Caki2 (cell line): ENCODE measurements around the gene NEURL1. TPM values are rescaled to one million over a fixed set of nuclear protein-coding genes. Genes with fewer than 3 reads are reported as not detected.
"Not testable (repeated sequence)": the region's sequence is repeated elsewhere in the genome, so short reads cannot be mapped to it uniquely, and the experiment has no call there.

Experiments used
- DNase-seq: peaks from one replicate; pipeline ENCODE4 v3.0.0-alpha.2; 2015; ENCODE audit warnings: low read depth
- in situ Hi-C: cut with HindIII; loops from 2 replicates; pipeline ENCODE4 v1.10.0; 2016; ENCODE audit warnings: low sequenced_read_pairs, low pct_unique_long_range_greater_than_20kb, mixed read lengths
- total RNA-seq: library from RNA; depleted of rRNA; stranded (reverse); fragments of >200 nt; shearing (Covaris generic); gene quantifications from 2 replicates; pipeline ENCODE4 v1.2.3, GENCODE V29; 2014; ENCODE audit warnings: low replicate concordance

NEURL1 gene
- total RNA-seq, 1 experiment from 2014 or later, result not detected

DNA sequence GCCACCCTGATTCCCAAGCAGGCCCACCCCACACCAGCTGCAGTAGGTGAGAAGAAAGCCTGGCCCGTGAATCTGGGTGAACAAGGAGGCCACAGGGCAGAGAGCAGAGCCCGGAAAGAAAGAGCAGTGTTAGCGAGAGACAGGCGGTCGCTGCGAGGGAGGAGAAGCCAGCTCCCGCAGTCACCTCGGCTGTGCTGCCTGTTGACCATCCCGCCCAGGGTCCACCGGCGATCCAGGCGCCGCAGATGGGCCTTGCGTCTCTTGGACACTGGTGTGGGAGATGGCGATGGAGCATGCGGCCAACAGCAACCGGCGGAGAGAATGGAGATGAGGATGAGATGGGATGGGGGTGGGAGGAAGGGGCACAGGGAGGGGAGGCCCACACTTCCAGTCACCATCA, 128.8 kb downstream of the NEURL1 start:
- in situ Hi-C loops, result no loop called here
- DNase-seq, result no peak

DNA sequence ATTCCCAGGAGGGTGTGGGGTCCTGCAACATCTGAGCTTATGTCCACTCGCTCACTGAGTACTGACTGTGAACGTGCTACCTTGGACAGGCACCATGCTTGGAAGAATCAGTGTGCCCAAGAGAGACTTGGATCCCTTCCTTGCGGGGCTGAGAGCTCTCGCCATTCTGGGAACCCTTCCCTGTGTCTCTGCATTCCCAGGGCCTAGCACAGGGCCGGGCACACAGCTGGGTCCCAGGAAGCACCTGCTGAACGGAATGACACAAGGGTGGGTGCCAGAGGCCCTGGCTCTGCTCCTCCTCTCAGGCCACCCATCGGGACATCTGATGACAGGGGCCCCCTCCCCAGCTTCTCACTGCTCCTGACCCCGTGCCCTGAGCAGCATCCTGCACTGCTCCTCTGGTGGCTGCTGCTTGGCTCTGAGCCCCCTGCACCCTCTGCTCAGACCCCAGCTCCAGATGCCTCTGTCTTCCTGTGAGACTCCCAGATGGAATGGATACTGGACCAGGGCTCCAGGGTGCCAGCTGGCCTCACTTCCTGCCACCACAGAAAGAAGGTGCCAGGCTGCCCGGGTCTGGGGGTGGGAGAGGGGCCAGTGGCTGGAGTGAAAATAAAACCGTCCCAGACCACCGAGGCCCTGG, 129.6 kb downstream of the NEURL1 start:
- in situ Hi-C loops, result no loop called here
- no peak for DNase-seq

DNA sequence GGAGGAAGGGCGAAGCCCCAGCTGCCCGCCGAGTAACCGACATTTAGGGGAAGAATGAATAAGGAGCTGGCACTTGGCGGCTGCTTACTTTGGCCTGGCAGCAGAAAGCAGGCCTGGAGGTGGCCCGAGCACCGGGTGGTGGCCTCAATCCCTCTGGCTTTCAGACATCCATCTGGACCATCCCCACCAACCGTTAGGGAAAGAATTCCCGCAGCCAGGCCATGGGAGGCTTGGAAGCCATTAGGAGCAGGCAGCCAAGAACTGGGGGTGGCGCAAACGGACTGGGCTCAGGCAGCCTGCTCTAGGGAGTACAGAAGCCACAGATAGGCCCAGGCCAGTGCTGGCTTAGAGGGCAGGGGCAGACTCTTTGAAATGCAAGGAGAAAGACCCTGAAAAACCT, 132.7 kb downstream of the NEURL1 start:
- no peak for DNase-seq
- in situ Hi-C loops, result no loop called here

DNA sequence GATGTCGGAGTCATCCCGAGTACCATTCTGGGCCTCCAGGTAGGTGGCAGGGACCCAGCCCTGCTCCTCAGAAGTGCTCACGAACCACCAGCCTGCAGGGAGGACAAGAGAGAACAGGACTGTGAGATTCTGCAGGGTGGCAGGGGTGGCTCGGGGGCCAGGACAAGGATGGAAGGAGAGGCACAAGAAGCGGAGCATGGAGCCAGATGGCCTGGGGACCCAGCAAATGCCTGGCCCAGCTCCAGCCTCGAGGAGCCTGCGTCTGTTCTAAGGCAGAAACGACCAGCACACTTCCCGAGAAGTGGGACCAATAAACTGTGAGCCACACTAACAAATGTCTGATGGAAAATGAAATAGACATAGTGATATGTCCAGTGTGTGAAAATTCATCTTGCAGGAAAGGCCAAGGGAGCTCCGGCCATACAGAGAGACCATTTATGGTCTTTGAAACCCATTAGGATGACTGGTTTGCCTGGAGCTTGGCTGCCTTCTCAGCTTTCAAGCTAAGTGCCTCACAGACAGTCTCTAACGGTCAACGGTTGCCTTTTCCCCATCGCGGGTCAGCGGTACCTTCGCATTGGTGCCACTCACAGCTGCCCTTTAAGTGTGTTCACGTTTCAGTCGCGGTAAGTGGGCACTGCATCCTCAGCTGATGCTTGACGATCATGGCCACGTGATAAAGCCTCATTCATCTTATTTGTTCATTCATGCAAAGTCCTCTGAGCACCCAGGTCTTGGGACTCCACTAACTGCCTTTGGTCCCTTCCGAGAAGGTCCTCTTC, 133.8 kb downstream of the NEURL1 start:
- no peak for DNase-seq
- in situ Hi-C loops, result no loop called here

DNA sequence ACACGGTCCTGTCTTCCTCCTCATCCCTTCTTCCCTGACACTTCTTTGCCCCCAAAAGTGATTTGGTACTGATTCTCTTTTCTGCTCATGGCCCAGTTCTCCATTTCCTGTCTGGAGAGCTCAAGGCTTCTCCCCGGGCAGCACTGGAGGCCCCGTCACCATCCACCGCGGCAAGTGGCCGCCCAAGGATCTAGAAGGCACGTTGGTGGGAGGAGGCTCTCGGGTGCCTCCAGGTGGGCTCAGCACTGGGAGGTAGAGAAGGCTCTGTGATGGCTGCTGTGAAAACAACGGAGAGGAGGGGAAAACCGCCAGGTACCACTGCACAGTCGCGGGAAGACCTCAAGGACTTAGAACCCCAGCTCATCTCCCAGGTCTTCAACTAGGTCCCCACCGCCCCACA, 134.4 kb downstream of the NEURL1 start:
- in situ Hi-C loops, result no loop called here

DNA sequence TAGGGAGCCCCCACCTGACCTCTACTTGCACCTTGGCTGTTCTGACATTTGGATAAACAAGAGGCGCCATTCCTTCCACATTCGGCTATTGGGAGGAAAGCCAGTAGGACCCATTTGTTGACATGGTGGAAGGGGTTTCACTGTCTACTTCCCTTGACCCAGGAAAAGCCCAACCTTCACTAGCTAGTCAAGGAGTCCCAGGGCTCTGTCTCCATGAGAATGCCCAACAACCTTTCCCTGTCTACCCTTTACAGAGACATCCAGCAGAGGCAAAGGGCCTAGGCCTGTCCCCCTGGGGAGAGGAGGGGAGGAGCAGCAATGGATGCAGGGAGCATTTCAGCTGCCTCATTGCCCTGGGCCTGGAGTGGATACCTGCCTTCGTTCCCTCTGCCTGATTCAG, 136.1 kb downstream of the NEURL1 start:
- in situ Hi-C loops, result no loop called here
- DNase-seq, result no peak

More for the DNA sequence above, 134.4 kb downstream of the NEURL1 start:
- DNase-seq, result no peak

DNA sequence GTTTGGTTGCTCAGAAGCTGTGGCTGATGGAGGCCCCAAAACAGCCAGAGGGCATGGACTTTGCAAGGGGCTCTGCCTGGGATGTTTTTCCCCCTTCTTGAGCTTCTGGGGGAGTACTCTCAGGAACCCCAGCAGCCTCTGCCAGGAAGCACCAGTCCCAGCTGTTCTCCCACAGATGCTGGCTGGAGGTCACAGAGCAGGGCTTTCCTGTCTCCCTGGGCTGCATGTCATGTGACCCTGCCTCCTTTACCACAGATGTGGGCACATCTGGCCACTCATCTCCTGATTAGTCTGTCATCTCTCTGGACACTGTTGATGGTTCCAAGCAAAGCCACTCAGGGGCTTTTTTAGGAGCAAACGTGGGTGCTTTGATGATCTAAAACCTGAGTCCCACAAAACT, 136.7 kb downstream of the NEURL1 start:
- in situ Hi-C loops, result no loop called here
- no peak for DNase-seq

DNA sequence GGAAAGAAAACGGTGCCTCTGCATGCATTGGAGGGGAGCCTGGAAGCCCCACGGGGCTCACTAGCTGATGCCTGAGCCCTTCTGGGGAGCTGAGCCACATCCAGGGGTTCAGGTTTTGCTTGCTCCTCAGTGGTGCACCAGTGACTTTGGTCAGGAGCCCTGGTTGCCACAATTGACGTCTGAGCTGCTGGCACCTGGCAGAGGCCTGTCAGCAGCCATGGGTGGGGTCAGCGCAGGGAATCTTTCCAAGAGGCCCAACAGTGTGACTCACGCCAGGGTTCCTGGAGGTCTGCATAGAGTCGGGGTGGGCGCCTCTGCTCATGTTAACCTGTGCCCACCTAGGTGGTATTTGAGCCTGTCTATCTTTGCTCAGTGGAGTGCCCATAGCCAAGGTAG, 138.7 kb downstream of the NEURL1 start:
- DNase-seq, result no peak
- in situ Hi-C loops, result no loop called here

DNA sequence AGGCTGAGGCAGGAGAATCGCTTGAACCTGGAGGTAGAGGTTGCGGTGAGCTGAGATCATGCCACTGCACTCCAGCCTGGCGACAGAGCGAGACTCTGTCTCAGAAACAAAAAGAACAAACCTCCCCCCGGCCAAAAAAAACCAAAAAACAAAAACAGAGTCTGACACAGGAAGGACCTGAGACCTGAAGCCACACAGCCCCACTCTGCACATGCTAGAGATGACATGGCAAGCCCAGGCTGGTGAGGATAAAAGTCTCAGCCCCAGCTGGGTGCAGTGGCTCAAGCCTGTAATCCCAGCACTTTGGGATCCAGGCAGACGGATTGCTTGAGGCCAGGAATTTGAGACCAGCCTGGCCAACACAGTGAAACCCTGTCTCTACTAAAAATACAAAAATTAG, 139.4 kb downstream of the NEURL1 start:
- in situ Hi-C loops, DNase-seq: not testable (repeated sequence)

DNA sequence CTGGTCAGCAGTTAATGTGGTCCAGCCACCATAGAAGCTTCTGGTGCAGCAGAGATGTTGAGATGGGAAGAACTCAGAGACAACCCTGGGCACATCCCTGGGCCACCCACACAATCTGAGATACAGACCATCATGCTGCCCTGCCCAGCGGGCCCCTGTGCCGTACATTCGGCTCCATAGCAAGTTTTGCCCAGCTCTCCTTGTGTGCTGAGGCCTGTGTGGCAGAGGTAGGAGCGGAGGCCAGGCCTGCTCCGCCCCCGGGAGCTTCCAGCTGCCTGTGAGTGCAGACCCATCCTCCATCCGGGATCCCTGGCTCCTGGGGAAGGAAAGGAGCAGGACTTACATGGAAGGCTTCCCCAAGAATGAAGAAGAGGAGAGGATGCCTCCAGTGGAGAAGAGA, 140.3 kb downstream of the NEURL1 start:
- DNase-seq, result no peak
- in situ Hi-C loops, result no loop called here

DNA sequence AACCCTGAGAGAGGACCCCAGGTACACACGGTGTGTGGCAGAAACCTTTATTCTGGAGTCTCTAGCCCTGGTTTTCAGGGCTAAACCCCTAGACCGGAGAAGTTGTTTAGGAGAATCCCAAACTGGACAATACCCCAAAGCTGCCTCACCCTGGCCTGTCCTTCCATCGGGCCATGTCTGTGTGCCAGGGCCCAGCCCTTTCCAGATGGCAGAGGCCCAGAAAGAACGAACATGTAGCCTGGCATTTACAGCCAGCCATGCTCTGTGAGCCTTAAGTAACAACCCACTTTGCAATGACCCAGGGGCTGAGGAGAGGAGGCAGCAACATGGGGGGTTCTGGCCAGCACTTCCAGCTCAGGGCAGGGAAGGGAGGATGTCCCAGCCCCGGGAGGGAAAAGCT, 142.1 kb downstream of the NEURL1 start:
- in situ Hi-C loops, result no loop called here
- no peak for DNase-seq

DNA sequence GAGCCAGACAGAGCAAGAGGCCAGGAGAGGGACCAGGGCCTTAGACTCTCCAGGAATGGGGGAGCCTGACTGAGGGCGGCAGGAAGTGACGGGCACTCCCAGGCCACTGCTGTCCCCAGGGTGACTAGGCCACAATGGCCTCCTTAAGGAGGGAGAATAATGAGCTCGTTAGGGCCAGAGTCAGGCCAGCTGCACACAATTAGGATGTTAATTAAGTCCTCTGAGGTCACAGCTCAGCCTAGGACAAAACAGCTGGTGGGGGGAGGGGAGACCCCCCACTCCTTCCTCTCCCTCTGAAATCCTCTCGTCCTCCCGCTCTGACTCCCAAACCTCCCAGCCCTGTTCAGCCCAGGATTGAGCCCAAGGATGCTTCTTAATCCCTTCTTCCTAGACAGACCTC, 143.0 kb downstream of the NEURL1 start:
- no peak for DNase-seq
- in situ Hi-C loops, result no loop called here

DNA sequence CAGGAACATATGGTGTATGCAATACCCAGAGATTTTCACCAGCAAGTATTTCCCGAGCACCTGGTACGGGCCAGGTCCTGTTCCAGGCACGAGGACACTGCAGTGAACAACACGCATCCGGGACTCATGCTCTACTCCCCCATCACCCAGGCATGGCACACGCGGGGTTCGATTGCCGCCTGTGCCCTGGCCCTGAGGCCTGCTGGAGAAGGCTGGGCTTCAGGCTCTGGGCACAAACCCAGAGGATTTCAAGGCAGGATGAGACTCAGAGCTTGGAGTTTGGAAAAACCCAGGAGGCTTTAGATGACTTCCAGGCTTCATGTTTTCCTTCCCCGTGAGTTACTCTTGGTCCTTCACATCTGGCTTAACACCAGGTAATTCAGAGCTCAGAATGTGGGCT, 143.5 kb downstream of the NEURL1 start:
- in situ Hi-C loops, result no loop called here
- no peak for DNase-seq

DNA sequence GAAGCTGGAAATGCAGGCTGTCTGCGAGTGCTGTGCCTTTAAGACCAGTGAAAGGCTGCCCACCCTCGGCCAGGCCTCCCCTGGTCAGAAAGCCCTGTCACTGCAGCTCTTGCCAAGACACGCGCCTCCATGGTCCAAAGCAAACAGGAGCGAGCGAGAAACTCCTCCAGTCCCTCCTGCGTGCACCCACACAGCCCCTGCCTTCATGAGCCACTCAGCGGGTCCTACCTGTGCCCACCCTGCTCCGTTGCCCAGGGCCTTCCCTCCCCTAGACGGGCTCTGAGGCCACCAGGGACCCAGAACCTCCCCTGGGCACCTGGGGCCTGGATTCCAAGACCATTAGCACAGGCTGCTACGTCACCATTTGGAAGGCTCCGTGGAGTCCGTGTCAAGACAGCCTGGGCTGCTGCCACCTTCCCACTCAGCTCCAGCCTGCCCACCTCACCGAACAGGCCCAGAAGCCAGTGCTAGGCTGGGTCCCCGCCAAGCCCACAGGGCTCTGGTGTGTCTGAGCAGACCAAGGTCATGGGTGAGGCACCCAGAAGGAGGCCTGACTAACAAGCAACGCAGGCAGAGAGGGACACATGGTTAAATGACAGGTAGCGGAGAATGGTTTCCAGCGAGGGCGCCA, 144.5 kb downstream of the NEURL1 start:
- DNase-seq, result no peak

DNA sequence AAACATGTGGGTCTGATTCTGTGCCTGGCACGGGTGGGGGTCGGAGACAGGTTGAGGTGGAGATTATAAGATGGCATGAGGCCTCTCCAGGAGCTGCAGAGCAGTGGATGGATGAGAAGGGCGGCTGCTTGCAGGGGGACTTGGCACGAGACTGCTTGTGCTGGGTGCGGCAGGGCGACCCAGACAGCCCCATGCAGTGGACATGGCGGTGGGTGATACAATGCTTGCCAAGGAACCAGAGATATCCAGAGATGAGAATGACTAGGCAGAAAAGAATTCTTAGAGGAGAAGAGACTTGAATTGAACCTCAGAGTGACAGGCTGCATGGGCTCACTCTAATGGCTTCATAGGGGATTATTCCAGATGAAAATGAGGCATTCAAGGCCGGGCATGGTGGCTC, 145.4 kb downstream of the NEURL1 start:
- in situ Hi-C loops, result no loop called here
- DNase-seq, result no peak

More for the DNA sequence above, 144.5 kb downstream of the NEURL1 start:
- in situ Hi-C loops, result no loop called here

DNA sequence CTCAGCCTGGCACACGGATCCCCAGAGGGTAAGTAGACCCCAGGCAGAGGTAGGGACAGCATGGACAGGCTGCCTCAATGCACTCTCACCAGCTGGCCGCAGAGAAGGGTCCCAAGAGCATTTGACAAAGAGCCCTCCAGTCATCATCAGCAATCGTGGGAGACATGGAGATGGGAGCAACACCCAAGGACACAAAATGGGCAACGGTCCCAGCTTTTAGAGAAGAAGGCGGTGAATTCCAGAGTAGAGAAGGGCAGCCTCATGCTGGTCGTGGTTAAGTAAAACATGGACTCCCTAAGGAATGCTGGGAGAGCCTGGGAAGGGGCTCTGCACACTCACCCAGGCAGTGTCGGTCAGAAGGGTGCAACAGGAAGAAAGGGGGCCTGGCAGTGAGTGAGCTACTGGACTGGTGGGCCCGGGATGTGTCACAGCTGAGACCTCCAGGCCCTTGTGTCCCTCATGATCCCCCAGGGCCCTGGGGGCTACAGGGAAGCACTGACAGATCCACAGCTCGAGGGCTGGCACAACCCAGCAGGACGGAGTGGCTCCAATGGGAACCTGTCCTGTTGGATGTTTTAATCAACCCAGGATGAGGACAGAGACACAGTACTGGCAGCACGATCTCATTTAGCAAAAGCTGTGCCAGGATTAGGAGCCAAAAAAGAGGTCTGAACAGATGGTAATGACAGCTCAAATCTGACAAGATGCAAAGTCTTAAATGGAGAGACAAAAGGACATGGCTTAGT, 147.1 kb downstream of the NEURL1 start:
- in situ Hi-C loops, result no loop called here
- no peak for DNase-seq

DNA sequence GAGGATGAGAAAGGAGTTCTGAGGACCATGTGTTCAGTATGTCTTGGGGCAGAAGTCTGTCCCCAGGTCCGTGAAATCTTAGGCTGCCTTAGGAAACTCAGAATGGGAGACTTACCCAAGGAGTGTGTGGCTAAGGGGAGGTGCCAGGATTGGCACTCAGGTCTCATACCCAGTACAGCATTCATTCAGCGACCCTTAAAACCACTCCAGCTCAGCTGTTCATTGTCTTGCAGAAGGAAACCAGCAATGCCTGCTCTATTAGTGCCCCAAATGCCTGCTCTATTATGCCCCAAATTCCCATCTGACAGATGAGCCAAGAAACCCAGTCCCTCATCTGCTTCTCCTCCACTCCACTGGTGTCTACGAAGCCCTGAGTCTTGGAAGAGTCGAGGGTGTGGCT, 147.8 kb downstream of the NEURL1 start:
- DNase-seq, result no peak
- in situ Hi-C loops, result no loop called here
